Esophagus squamous epithelium (tissue), 5 donors: Measurements from ENCODE around the gene ALPK3. TPM values are rescaled to one million over a fixed set of nuclear protein-coding genes. Genes with fewer than 3 reads are reported as not detected.

Experiments
- DNase-seq: peaks from one replicate; lab custom pipeline; 2025; lab: John Stamatoyannopoulos, UW
- H3K27ac ChIP-seq, 4 donors: fragments of 200-600 bp; sonication (generic); one replicate each; pipeline ENCODE4 v1.5.1; 2016 to 2019; ENCODE audit warnings: mild to moderate bottlenecking in 1 of 4
- H3K27me3 ChIP-seq, 4 donors: fragments of 200-600 bp; sonication (generic); 1 replicate in 3 of 4; 2 replicates in 1 of 4; pipeline versions ENCODE4 v1.5.1 to v1.6.0; 2017 to 2021; ENCODE audit warnings: antibody characterized with exemption in 1 of 4
- H3K36me3 ChIP-seq, 3 donors: fragments of 200-600 bp; sonication (generic); one replicate each; pipeline ENCODE4 v1.5.1; 2016 to 2019
- H3K4me1 ChIP-seq, 3 donors: fragments of 200-600 bp; sonication (generic); one replicate each; pipeline ENCODE4 v1.5.1; 2017 to 2019
- H3K4me3 ChIP-seq, 4 donors: fragments of 200-600 bp; sonication (generic); 1 replicate in 3 of 4; 2 replicates in 1 of 4; pipeline ENCODE4 v1.5.1; 2016 to 2019; ENCODE audit warnings: mild to moderate bottlenecking in 2 of 4, moderate library complexity in 1 of 4
- H3K9me3 ChIP-seq, 3 donors: fragments of 200-600 bp; sonication (generic); one replicate each; pipeline ENCODE4 v1.5.1; 2016 to 2019
- POLR2A ChIP-seq, 4 donors: fragments of 450-650 bp; IDR thresholded peaks; one replicate each; pipeline ENCODE4 v1.6.1; 2017; ENCODE audit warnings: antibody characterized with exemption in 4 of 4, mild to moderate bottlenecking in 4 of 4, moderate library complexity in 3 of 4
- WGBS, 2 donors: methylation state at CpG; one replicate each; pipeline ENCODE4 v1.1.5; 2018; 5-methylcytosine and 5-hydroxymethylcytosine counted together
- intact Hi-C: fragments of 100-400 bp; cut with DNase I; formaldehyde crosslinking; loops from one replicate; pipeline ENCODE4 v1.15.0; 2022
- total RNA-seq, 4 donors: library from RNA; depleted of rRNA; stranded (reverse); fragments of >200 nt; gene quantifications; one replicate each; pipeline ENCODE4 v1.1.0, GENCODE V29; 2016
- TF ChIP-seq, protein P1 (sequence below), 6 experiments: fragments of 450-650 bp in 4 of 6; fragments of 200-600 bp in 2 of 6; sonication (generic) in 2 of 6; IDR thresholded peaks; one replicate each; pipeline ENCODE4 v1.5.1; 2016 to 2019; ENCODE audit warnings: antibody characterized with exemption in 6 of 6, mild to moderate bottlenecking in 4 of 6, moderate library complexity in 4 of 6
- donor health status: DM: yes; HTN: yes; CAD: no.

The ALPK3 gene
- total RNA-seq, 4 donors from 2014 or later: 1.8 to 4.2 (median 2.7) TPM

DNA sequence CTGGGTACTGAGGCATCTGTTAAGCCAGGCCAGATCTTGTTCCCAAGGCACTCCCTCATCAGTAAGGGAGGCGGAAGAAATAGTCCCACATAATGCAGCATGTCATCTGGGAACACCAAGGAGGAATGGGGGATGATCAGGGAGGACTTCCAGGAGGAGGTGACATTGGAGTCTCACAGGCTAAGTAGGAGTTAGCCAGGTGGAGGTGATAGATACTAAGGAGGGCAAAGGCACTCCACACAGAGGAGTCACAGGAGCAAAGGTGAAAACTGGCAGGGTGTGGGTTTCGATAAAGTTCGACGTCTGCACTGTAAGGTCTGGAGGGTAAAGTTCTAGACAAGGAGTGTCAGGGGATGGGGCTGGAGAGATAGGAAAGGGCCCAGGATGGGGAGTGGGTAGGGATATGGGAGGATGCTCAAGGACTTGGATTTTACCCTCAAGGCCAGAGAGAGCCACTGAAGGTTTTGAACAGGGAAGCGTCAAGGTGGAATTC lies 73.6 kb downstream of the ALPK3 start:
- Histone ChIP-seq H3K9me3 (no peaks in the 10 kb centered on the region), H3K4me1 (peaks cover 0 to 5% (median 0%) of the 10 kb centered on the region in 3 donors), H3K27me3 (peaks cover 0 to 12% (median 0%) of the 10 kb centered on the region in 4 donors), H3K36me3 (no peaks in the 10 kb centered on the region), H3K27ac (no peak overlapping the region), H3K4me3 (no peak overlapping the region)
- intact Hi-C loops: no loop called here
- TF ChIP-seq POLR2A (IDR thresholded peaks at IDR 0.05): no peak
- TF ChIP-seq, protein P1, sequence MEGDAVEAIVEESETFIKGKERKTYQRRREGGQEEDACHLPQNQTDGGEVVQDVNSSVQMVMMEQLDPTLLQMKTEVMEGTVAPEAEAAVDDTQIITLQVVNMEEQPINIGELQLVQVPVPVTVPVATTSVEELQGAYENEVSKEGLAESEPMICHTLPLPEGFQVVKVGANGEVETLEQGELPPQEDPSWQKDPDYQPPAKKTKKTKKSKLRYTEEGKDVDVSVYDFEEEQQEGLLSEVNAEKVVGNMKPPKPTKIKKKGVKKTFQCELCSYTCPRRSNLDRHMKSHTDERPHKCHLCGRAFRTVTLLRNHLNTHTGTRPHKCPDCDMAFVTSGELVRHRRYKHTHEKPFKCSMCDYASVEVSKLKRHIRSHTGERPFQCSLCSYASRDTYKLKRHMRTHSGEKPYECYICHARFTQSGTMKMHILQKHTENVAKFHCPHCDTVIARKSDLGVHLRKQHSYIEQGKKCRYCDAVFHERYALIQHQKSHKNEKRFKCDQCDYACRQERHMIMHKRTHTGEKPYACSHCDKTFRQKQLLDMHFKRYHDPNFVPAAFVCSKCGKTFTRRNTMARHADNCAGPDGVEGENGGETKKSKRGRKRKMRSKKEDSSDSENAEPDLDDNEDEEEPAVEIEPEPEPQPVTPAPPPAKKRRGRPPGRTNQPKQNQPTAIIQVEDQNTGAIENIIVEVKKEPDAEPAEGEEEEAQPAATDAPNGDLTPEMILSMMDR (IDR thresholded peaks at IDR 0.05): no peak
- DNase-seq: no peak
- 91% methylated on average over 4 to 5 of the region's 5 CpGs for WGBS, 2 donors

DNA sequence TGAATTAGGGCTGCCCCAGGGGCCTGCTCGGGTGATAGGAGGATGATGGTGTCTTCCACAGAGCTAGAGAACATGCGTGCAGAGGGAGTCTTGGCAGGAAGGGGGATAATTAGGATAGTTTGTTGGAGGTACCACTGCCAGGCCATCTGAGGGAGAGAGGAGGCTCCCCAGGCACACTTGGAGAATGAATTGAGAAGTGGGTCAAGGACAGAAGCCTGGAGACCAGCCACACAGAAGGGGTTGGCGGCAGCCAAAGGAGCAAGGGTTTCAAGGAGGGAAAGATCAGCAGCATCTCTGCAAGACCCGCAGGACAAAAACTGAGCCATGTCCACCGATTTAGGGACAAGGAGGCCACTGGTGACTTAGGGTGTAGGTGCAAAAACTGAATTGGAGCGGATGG lies 74.2 kb downstream of the ALPK3 start:
- no peak overlapping the region for H3K27ac ChIP-seq
- TF ChIP-seq, protein P1 (IDR thresholded peaks at IDR 0.05): no peak
- TF ChIP-seq POLR2A (IDR thresholded peaks at IDR 0.05): no peak
- H3K4me1 ChIP-seq: peaks cover 0 to 5% (median 0%) of the 10 kb centered on the region in 3 donors
- intact Hi-C loops: no loop called here
- WGBS, 2 donors: 84% methylated on average over 6 of the region's 6 CpGs
- no peak overlapping the region for H3K4me3 ChIP-seq
- H3K9me3 ChIP-seq: no peaks in the 10 kb centered on the region
- peaks cover 0 to 12% (median 0%) of the 10 kb centered on the region in 4 donors for H3K27me3 ChIP-seq
- no peak for DNase-seq
- no peaks in the 10 kb centered on the region for H3K36me3 ChIP-seq

DNA sequence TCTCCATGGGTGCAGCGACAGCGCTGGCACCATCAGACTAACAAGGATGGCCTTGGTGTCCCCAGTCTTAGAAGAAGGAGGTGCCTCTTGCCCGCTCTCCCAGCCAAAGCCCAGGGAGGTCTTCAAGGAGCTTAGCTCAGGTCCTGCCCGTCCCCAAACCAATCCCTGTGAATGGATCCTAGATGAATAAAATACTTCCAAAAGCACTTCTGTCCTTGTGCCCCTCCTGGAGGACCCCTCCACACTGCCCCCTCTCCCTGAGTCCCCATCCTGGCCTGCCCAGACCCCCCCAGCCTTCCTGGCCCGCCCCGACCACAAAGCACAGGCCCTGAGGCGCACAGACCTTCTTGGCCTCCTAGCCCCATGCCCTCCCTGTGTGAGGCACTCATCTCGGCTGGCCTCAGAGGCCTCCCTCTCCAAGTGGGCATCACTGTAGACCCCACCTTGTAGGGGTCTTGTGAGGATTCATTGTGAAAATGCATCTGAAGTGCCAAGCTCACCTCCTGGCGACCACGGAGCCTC lies 75.7 kb downstream of the ALPK3 start:
- intact Hi-C loops: no loop called here
- Histone ChIP-seq H3K4me1 (peaks cover 0 to 5% (median 0%) of the 10 kb centered on the region in 3 donors), H3K27ac (no peak overlapping the region), H3K4me3 (no peak overlapping the region), H3K9me3 (no peaks in the 10 kb centered on the region), H3K27me3 (peaks cover 0 to 12% (median 0%) of the 10 kb centered on the region in 4 donors), H3K36me3 (no peaks in the 10 kb centered on the region)
- no peak for TF ChIP-seq POLR2A (IDR thresholded peaks at IDR 0.05)
- TF ChIP-seq, protein P1 (IDR thresholded peaks at IDR 0.05): no peak
- no peak for DNase-seq
- WGBS, 2 donors: 90 to 92% methylated on average over 4 of the region's 10 CpGs

DNA sequence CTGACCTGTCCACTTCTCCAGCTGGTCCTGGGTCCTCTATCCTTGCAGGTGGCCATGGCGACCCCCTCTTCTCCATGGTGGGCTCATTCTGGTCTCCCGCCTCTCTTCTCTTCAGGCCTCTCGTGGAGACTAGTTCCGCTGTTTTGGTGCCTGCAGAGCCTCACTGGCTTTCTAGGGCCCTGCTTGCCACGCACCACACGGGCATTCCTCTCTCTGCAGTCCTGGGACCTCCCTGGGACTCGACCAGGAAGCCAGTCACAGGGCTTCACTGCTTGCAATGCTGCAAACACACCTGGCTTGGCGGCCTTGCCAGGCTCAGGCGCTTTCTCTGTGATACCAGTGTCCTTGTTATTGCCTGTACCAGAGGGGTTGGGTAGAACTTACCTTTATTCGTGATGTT lies 76.5 kb downstream of the ALPK3 start:
- TF ChIP-seq POLR2A (IDR thresholded peaks at IDR 0.05): no peak
- TF ChIP-seq, protein P1 (IDR thresholded peaks at IDR 0.05): no peak
- WGBS, 2 donors: 69 to 85% methylated on average over 6 to 7 of the region's 10 CpGs
- intact Hi-C loops: no loop called here
- Histone ChIP-seq H3K27me3 (peaks cover 0 to 6% (median 0%) of the 10 kb centered on the region in 4 donors), H3K4me3 (no peak overlapping the region), H3K4me1 (peaks cover 0 to 5% (median 0%) of the 10 kb centered on the region in 3 donors), H3K36me3 (no peaks in the 10 kb centered on the region), H3K27ac (no peak overlapping the region), H3K9me3 (no peaks in the 10 kb centered on the region)
- DNase-seq: no peak

DNA sequence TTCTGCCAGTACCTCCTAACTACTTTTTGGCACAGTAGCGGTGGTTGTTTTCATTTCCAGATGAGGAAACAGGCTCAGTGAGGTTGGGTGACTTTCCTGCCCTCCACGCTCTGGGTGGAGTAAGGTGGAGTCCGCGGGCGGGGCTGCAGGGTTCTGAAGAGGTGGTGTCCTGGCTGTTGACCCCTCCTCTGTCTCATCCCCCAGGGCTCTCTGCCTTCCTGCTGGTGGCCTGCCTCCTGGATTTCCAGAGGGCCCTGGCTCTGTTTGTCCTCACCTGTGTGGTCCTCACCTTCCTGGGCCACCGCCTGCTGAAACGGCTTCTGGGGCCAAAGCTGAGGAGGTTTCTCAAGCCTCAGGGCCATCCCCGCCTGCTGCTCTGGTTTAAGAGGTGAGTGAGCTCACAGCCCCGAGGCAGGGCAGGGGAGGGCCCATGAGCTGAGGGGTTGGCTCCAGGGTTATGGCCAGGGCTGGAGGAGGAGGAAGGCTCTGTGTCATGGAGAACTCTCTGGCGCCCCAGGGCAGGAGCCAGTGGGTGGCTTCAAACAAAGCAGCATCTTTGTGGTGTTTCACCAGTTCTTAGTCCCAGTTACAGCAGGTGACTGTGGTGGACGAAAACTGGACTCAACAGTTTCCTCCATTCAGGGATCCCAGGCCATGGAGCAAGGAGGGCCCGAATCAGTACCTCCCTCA lies 77.7 kb downstream of the ALPK3 start:
- WGBS, 2 donors: 73 to 94% methylated on average over 4 to 6 of the region's 12 CpGs

More for the DNA sequence above, 77.7 kb downstream of the ALPK3 start:
- Histone ChIP-seq H3K4me3 (no peak overlapping the region), H3K27me3 (no peaks in the 10 kb centered on the region), H3K4me1 (peaks cover 0 to 5% (median 0%) of the 10 kb centered on the region in 3 donors), H3K36me3 (no peaks in the 10 kb centered on the region), H3K27ac (no peak overlapping the region), H3K9me3 (no peaks in the 10 kb centered on the region)
- TF ChIP-seq, protein P1 (IDR thresholded peaks at IDR 0.05): no peak
- TF ChIP-seq POLR2A (IDR thresholded peaks at IDR 0.05): no peak
- intact Hi-C loops: no loop called here
- no peak for DNase-seq
